HG03521 (cell line): Measurements from ENCODE around the gene PRKN.
"Not testable (repeated sequence)": the region's sequence is repeated elsewhere in the genome, so short reads cannot be mapped to it uniquely, and the experiment has no call there.

Experiments used
- ATAC-seq: cut with Tn5 transposase; IDR thresholded peaks from one replicate; pipeline ENCODE4 v1.9.1; 2021; ENCODE audit warnings: mild to moderate bottlenecking, moderate library complexity; ENCODE audit not compliant: unreplicated experiment

Gene PRKN

DNA sequence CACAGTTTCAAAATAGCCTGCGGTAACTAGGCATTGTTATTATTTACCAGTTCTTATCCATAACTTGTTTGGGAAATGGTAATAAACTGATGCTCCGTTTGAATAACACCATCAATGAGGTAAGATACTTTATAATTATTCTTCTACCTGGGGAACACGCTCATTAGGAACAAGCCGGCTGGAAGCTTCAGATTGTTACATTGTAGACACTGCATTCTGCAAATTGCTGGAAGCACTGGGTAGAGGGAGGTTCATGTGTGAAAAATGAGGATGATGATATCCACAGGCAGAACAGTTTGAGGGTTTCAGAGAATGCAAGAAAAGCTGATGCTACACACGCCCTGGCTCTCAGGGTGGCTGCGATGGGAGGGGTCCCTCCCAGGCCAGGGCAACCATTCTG lies 893.1 kb downstream of the PRKN start:
- ATAC-seq, result no peak

DNA sequence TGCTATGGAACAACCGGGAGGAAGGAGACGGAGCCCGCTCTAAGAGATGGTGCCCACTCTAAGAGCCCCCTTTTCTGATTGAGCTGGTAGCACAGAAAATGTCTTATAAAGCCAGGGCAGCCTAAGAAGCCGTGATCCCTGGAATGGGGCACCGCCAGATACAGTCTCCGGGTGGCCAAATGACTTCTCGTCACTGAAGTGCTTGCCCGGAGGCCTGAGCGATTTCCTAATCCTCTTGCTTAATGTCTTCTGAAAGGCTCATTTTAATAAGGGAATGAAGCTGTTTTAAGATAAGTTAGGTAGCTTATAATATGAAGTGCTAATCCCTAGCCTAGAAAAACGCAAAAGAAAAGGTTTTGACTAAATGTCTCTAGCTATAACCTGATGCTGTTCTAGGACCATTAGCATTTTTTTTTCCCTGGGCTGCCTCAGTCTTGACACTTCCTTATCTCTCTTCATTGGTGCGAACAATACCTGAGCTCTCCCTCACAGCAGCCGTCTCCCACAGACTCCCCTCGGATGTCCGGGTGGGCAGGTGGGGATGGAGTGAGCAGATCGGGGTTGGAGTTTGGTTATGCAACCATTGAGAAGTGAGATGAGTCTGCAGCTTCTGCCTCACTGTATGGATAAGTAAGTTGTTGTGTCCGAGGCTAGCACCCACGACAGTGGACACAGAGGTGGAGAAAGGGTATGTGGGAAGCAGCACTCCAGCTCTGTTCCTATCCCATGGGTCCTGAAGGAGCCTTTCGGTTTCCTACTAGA lies 894.3 kb downstream of the PRKN start:
- no peak for ATAC-seq

DNA sequence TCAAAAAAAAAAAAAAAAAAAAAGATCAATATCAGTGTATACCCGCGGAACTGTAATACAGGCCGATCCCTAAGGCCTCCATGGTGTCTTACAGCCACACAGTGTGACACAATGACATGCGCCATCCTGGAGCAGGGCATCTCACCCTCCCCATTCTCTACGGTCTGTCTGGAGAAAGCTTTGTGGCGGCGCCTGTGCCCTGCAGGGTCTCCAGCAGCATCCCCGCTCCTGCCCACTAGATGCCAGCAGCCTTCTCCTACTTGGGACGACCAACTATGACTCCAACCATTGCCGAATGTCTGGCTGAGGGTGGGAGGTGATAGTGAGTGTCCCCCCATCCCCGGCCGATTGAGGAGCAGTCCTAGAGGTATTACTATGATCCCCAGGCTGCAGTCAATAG lies 894.9 kb downstream of the PRKN start:
- no peak for ATAC-seq

- no peak for ATAC-seq
Measured at GRCh38 chr6:161830866-161831616, 896.5 kb downstream of the PRKN start.

DNA sequence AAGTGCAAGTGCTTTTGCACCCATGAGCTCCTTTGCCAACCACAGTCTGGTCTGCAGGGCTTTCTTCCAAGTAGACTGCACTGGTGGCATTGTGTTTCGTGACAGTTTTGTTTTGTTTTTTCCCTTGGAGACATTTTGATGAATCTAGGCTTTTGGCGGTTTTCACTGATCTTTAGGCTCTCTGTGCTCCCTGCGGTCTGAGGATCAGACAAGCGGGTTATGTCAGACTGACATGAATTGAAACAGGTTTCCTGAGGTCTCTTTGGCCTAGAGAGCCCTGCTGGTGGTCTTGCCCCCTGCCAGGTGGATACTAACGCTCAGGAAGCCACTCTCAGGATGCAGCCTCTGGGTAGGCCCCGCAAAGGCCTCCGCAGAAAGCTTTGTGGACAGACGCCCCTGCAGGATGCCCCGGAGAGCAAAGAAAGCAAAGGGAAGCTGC lies 898.3 kb downstream of the PRKN start:
- no peak for ATAC-seq

DNA sequence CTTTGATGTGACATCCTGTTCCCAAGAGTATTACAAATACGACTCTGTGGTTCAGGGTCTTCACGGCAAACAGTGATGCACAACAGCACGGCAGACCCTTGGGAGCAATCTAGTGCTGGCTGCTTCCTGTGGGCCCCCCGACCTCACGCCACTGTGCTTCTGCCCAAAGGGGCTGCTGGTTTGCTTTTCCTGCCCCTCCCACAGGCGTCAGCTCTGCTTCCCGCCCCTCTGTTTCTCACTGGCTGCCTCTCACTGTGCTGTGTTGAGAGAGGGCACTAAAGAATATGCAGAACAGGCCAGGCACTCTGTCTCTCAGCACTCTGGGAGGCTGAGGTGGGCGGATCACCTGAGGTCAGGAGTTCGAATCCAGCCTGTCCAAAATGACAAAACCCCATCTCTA lies 899.2 kb downstream of the PRKN start:
- ATAC-seq, result no peak

GRCh38 chr6:161826512-161826911 lies 901.1 kb downstream of the PRKN start:
- no peak for ATAC-seq

DNA sequence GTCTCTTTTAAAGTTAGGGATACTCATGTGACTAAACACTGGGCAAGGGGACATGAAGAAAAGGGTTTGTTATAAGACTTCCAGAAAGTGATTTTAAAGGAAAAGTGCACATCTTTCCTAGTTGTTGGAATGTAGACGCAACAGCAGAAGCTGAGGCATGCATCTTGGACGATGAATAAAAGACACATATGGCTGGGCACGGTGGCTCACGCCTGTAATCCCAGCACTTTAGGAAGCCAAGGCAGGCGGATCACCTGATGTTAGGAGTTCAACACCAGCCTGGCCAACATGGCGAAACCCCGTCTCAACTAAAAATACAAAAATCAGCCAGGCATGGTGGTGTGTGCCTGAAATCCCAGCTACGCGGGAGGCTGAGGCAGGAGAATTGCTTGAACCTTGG lies 905.4 kb downstream of the PRKN start:
- not testable (repeated sequence) for ATAC-seq

- no peak for ATAC-seq
Measured at GRCh38 chr6:161817881-161818280, 909.7 kb downstream of the PRKN start.

GRCh38 chr6:161815965-161816364 lies 911.6 kb downstream of the PRKN start:
- ATAC-seq, result no peak

GRCh38 chr6:161813156-161813555 lies 914.4 kb downstream of the PRKN start:
- ATAC-seq, result no peak

- ATAC-seq, result no peak
Measured at GRCh38 chr6:161809971-161810370, 917.6 kb downstream of the PRKN start.

GRCh38 chr6:161804838-161805237 lies 922.7 kb downstream of the PRKN start:
- ATAC-seq, result no peak

- ATAC-seq, result no peak
Measured at GRCh38 chr6:161803131-161803530, 924.4 kb downstream of the PRKN start.

DNA sequence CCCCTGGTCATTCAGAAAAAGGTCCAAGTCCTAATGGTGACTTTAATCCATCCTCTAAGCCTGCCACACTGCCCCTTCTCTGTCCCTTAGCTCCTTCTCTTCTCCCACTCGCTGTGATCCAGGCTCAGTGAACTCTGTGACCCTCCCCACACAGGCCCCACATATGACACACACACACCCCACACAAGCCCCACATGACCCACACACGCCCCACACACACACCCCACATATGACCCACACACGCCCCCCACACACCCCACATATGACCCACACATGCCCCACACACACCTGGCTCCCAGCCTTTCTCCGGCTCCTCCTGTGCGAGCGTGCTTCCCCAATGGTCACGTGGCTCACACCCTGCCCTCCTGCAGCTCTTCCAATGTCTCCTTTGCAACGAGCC lies 925.3 kb downstream of the PRKN start:
- no peak for ATAC-seq

DNA sequence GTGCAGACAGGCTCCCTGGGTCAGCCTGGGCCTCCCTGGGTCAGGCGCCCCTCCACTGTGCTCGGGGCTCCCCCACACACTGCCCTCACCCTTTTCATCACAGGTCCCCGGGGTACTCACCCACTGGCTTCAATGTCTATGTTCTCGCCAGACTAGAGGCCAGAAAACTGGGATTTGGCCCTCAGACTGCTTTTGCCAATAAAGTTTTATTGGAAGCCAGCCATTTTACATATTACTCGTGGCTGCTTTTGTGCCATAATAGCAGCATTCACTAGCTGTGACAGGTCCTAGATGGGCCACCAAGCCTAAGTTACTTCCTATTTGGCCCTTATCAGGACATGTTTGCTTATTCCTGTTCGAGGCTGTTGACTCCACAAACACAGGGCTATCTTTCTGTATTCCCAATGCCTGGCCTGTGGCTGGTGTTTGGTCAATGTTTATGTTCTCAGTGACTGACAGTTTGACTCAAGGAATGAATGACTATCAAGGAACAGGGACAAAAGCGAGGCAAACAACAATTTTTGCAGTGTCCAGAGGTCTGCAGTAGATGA lies 928.6 kb downstream of the PRKN start:
- no peak for ATAC-seq

GRCh38 chr6:161796681-161797080 lies 930.9 kb downstream of the PRKN start:
- no peak for ATAC-seq

DNA sequence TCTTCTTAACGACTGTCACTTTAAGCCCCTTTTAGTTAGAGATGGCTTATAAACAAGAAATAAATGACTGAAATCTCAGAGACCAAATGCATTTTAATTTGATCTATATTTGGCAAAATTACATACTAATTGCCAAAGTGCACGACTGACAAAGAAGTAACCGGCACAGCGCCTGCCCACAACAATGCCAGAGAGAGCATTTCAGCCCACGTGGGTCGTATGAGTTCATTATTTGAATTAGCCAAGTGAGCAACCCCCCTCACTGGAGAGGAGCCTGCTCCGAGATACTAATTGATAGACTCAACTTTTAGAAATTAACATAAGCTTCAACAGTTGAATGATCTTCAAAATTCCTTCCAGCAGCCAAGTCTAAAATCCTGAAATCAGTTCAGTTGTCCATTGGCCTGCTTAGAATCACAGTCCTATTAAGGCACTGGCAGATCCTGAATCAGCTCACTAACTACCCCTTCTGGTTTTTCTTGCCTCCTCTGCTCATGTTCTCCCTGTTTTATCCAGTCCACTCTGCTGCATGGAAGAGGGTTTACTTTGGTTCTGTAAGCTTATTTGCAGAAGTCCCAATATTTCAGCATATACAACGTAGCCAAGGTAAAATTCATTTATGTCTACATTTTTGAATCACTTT lies 934.6 kb downstream of the PRKN start:
- no peak for ATAC-seq

- ATAC-seq, result no peak
Measured at GRCh38 chr6:161788531-161788930, 939.0 kb downstream of the PRKN start.

DNA sequence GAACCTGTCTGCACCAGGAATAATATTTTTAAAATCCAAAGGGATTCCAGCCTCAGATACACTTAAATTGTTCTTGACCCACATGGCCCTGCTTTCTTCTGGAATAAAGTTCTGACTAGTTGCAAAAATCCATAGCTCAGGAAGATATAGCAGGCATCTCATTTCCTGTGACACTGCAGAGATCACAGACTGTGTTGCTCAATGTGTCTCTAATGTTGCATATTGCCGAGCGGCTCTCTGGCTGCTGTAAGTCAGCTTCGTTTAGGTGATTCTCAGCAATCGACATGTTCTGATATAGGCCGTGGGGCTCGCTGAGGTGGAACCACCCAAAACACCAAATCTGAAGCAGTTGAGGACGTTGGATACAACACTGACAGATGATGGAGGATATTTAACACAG lies 955.4 kb downstream of the PRKN start:
- ATAC-seq, result no peak

- no peak for ATAC-seq
Measured at GRCh38 chr6:161761966-161762365, 965.6 kb downstream of the PRKN start.

- ATAC-seq, result no peak
Measured at GRCh38 chr6:161755080-161755479, 972.5 kb downstream of the PRKN start.
